HepG2 (cell line): Measurements from ENCODE around the gene VEGFA. TPM values are rescaled to one million over a fixed set of nuclear protein-coding genes. Genes with fewer than 3 reads are reported as not detected.
A peak's percentile ranks its signal among the peaks of the same experiment; 100 is the strongest.

Source experiments
- GABPA ChIP-seq, 2 experiments: IDR thresholded peaks; 2 replicates each; pipeline ENCODE4 v1.6.1; 2011 to 2016; ENCODE audit warnings: low read depth in 2 of 2, low read length in 1 of 2, missing biosample characterization in 1 of 2, missing genetic modification characterization in 1 of 2
- HMGXB3 ChIP-seq: sonication (generic); formaldehyde crosslinking; IDR thresholded peaks from 2 replicates; pipeline ENCODE4 v1.4.0; 2020; ENCODE audit warnings: missing genetic modification reagents, borderline replicate concordance
- HOMEZ ChIP-seq: IDR thresholded peaks from 2 replicates; pipeline ENCODE4 v1.6.1; 2016; ENCODE audit warnings: low read depth
- NCOA1 ChIP-seq: sonication (generic); formaldehyde crosslinking; IDR thresholded peaks from 2 replicates; pipeline ENCODE4 v1.9.0; 2021; ENCODE audit warnings: missing genetic modification reagents
- NFRKB ChIP-seq: fragments of 450-650 bp; IDR thresholded peaks from 2 replicates; pipeline ENCODE4 v1.6.1; 2017
- POLR2G ChIP-seq: fragments of 200-400 bp; formaldehyde crosslinking; IDR thresholded peaks from 2 replicates; pipeline ENCODE4 v1.6.1; 2018; ENCODE audit warnings: mild to moderate bottlenecking, low read depth, low read length, moderate library complexity
- RCOR2 ChIP-seq: IDR thresholded peaks from 2 replicates; pipeline ENCODE4 v1.6.1; 2016; ENCODE audit warnings: missing biosample characterization, missing genetic modification reagents
- SOX6 ChIP-seq, 2 experiments: fragments of 450-650 bp in 1 of 2; sonication (generic) in 1 of 2; formaldehyde crosslinking in 1 of 2; IDR thresholded peaks; 2 replicates each; pipeline versions ENCODE4 v1.4.0 to v1.6.1; 2017 to 2020; ENCODE audit warnings: antibody characterized with exemption in 1 of 2, mild to moderate bottlenecking in 1 of 2, missing genetic modification reagents in 1 of 2
- TARDBP ChIP-seq: sonication (generic); formaldehyde crosslinking; IDR thresholded peaks from 2 replicates; pipeline ENCODE4 v1.8.0; 2022; ENCODE audit warnings: mild to moderate bottlenecking, missing genetic modification reagents
- ZBTB14 ChIP-seq: sonication (generic); formaldehyde crosslinking; IDR thresholded peaks from 2 replicates; pipeline ENCODE4 v1.4.0; 2020; ENCODE audit warnings: missing genetic modification reagents
- ZBTB21 ChIP-seq: sonication (generic); formaldehyde crosslinking; IDR thresholded peaks from 2 replicates; pipeline ENCODE4 v1.4.0; 2020; ENCODE audit warnings: missing genetic modification reagents
- ZC3H4 ChIP-seq: sonication (generic); formaldehyde crosslinking; IDR thresholded peaks from 2 replicates; pipeline ENCODE4 v1.4.0; 2020; ENCODE audit warnings: missing genetic modification reagents, borderline replicate concordance
- ZFP36 ChIP-seq: fragments of 150-350 bp; IDR thresholded peaks from 2 replicates; pipeline ENCODE4 v1.6.1; 2018; ENCODE audit warnings: borderline replicate concordance, low read length, low read depth; ENCODE audit not compliant: partially characterized antibody
- ZNF205 ChIP-seq: IDR thresholded peaks from 2 replicates; pipeline ENCODE4 v1.6.1; 2018; ENCODE audit warnings: missing biosample characterization, missing genetic modification reagents
- ZNF225 ChIP-seq: sonication (generic); formaldehyde crosslinking; IDR thresholded peaks from 2 replicates; pipeline ENCODE4 v1.4.0; 2020; ENCODE audit warnings: mild to moderate bottlenecking, missing genetic modification reagents
- ZNF326 ChIP-seq: sonication (generic); formaldehyde crosslinking; IDR thresholded peaks from 2 replicates; pipeline ENCODE4 v1.4.0; 2020; ENCODE audit warnings: missing genetic modification reagents, borderline replicate concordance
- ZNF335 ChIP-seq: sonication (generic); formaldehyde crosslinking; IDR thresholded peaks from 2 replicates; pipeline ENCODE4 v1.4.0; 2020; ENCODE audit warnings: missing genetic modification reagents
- ZNF552 ChIP-seq: sonication (generic); formaldehyde crosslinking; IDR thresholded peaks from 2 replicates; pipeline ENCODE4 v1.9.0; 2022; ENCODE audit warnings: missing genetic modification reagents, mild to moderate bottlenecking, borderline replicate concordance
- polyA plus RNA-seq, 8 experiments: library from polyadenylated mRNA; depleted of rRNA in 3 of 8; stranded (reverse) in 7 of 8; unstranded in 1 of 8; fragments of >200 nt; fragmentation: Illumina TruSeq in 4 of 8; extraction: Trizol in 4 of 8; gene quantifications; 2 replicates each; pipeline versions ENCODE4 v1.2.1 to v1.2.3, GENCODE V29; 2011 to 2016; ENCODE audit warnings: low read depth in 4 of 8, missing spikeins in 1 of 8, mixed read lengths in 1 of 8; ENCODE audit not compliant: insufficient read depth in 1 of 8
- total RNA-seq, 5 experiments: library from RNA; depleted of rRNA; stranded (reverse); fragments of >200 nt; fragmentation: Illumina TruSeq; extraction: Trizol; gene quantifications; 2 replicates each; pipeline ENCODE4 v1.2.3, GENCODE V29; 2016; ENCODE audit warnings: low read depth in 1 of 5
- TF ChIP-seq, protein P1 (sequence below): sonication (generic); formaldehyde crosslinking; IDR thresholded peaks from 2 replicates; pipeline ENCODE4 v1.5.0; 2020; ENCODE audit warnings: missing genetic modification reagents, mild to moderate bottlenecking, borderline replicate concordance
- TF ChIP-seq, protein P2 (sequence below): sonication (generic); formaldehyde crosslinking; IDR thresholded peaks from 2 replicates; pipeline ENCODE4 v1.4.0; 2020; ENCODE audit warnings: missing genetic modification reagents

Gene VEGFA
- total and polyA plus RNA-seq, 2 of the 13 experiments (the other 11 are each of a cell fraction or from before 2014, with no cell fraction given): 68.1 to 629 TPM

- no peak for TF ChIP-seq ZBTB14
- 0 out of 2 replicates have a peak, but pooled peaks have one; percentile 34 for TF ChIP-seq POLR2G
- no peak for TF ChIP-seq SOX6 (IDR thresholded peaks at IDR 0.05)
- no peak; the same call in 1 of the 2 replicates for TF ChIP-seq SOX6 (CRISPR knock-in tag; IDR thresholded peaks at IDR 0.05)
- TF ChIP-seq HMGXB3: no peak
- TF ChIP-seq TARDBP (CRISPR knock-in tag): peak; percentile 60; the same call in 1 of the 2 replicates
- no peak for TF ChIP-seq ZNF326 (CRISPR knock-in tag)
- TF ChIP-seq ZNF225 (CRISPR knock-in tag): no peak
- no peak for TF ChIP-seq ZC3H4 (CRISPR knock-in tag)
- TF ChIP-seq, protein P1, sequence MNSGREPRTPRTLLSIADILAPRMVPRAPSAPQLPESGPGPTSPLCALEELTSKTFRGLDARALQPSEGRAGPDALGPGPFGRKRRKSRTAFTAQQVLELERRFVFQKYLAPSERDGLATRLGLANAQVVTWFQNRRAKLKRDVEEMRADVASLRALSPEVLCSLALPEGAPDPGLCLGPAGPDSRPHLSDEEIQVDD: no peak
- no peak for TF ChIP-seq ZNF552 (CRISPR knock-in tag)
- no peak for TF ChIP-seq ZBTB21
- TF ChIP-seq ZNF335 (CRISPR knock-in tag): no peak
- TF ChIP-seq RCOR2 (CRISPR knock-in tag): no peak
- TF ChIP-seq NFRKB: no peak
- TF ChIP-seq, protein P2, sequence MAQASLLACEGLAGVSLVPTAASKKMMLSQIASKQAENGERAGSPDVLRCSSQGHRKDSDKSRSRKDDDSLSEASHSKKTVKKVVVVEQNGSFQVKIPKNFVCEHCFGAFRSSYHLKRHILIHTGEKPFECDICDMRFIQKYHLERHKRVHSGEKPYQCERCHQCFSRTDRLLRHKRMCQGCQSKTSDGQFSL (CRISPR knock-in tag): no peak
- no peak for TF ChIP-seq ZNF205 (CRISPR knock-in tag)
- no peak for TF ChIP-seq NCOA1
- TF ChIP-seq HOMEZ (CRISPR knock-in tag): 0 out of 2 replicates have a peak, but pooled peaks have one; percentile 40
- no peak for TF ChIP-seq ZFP36
- no peak for TF ChIP-seq GABPA (IDR thresholded peaks at IDR 0.05; ENCODE audit: low read depth, low read length)
- TF ChIP-seq GABPA (CRISPR knock-in tag; IDR thresholded peaks at IDR 0.05; ENCODE audit: low read depth): no peak
Measured at GRCh38 chr6:43767553-43768505, 2.2 kb upstream of the VEGFA start (continued).
